RCC 7860 (cell line): ENCODE data around the gene SEMA5B.

ENCODE experiments used
- DNase-seq: peaks from one replicate; pipeline ENCODE4 v3.0.0-alpha.2; 2015; ENCODE audit warnings: low spot score
- FAIRE-seq: peaks from 2 replicates; lab custom pipeline; 2012; peaks lifted over from hg19 to GRCh38; lab: Jason Lieb, UNC

SEMA5B gene

DNA sequence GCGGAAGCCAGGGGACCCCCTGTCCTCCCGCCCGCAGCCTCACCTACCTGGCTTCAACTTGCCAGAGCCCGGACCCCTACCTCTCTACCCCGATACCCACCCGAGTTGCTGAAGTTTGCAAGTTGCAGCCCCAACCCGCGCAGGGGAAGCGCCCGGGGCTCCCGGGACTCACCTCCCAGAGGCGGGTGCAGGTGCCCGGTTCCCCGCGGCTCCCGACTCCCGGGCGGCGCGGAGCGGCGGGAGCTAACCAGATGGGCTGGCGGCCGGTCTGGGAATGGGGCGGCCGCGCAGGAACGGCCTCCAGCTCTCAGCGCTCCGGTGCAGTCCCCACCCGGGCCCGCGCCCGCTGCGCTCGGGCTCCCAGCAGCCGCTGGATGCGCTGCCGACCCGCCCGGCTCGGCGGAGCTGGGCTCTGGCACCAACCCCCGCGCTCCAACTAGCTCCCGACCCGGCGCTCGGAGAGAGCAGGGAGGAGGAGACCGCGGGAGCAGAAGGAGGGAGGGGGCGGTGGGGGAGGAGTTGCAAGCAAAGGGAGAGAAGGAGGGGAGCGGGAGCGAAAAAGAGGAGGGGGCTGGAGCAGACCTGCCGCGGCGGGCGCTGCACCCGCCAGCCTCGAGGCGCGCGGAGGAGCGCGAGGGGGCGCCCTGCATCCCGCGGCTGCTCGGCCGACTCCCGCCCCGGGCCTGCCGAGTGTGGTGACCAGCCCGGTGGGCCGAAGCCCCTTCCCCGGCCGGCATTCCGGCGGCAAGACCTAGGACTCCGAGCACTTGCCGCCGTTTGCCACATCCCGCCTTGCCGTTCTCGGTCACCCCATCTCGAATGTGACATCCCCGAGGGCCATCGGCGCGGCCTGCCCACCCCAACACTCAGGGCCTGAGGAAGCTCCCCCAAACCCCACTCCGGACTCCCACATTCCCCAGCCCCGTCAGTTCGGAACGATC is at the start of gene SEMA5B:
Gene SEMA5B, minus strand, starts transcription at position 472 of the 941 bp plus-strand sequence. CDS start 66,500 bp downstream, outside the sequence.
- DNase-seq (no peak), FAIRE-seq (no peak)

- FAIRE-seq (no peak), DNase-seq (no peak)
Observed at GRCh38 chr3:123076496-123077418, 49.2 kb upstream of the SEMA5B start.

DNA sequence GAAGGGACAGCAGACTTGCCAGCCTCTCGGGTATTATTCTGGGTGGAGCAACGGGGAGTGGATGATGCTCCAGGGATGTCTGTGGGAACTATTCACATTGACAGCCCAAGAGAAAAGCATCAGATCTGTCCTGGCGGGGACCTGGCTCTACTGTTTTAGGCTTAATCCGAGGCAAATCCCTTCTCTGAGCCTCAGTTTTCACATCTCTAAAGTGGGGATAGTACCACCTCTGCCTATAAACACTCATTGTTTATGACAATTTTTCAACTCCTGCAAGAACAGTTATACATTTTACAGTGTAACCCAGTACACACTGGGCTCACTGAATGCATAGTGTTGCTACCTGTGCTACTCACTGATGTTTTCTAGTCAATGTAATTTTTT is 48.5 kb upstream of the SEMA5B start:
- FAIRE-seq = no peak
- no peak for DNase-seq

DNA sequence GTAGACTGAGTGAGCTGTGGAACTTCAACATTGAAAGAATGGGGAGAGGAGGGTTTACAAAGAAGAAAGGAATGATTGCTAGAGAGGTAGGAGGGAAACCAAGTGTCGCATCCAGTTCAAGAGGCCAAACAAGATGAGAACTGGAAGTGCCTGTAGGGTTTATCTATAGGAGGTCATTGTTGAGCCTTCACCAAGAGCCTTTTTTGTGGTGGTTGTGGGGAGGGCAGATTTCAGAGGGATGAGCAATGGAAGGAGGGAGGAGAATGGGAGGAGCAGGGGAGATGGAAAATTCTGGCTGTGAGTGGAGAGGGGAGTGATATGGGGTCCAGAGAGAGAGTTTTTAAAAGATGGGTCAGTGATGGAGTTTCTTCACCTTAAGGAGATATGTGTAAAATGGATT is 47.8 kb upstream of the SEMA5B start:
- no peak for FAIRE-seq
- DNase-seq = no peak

DNA sequence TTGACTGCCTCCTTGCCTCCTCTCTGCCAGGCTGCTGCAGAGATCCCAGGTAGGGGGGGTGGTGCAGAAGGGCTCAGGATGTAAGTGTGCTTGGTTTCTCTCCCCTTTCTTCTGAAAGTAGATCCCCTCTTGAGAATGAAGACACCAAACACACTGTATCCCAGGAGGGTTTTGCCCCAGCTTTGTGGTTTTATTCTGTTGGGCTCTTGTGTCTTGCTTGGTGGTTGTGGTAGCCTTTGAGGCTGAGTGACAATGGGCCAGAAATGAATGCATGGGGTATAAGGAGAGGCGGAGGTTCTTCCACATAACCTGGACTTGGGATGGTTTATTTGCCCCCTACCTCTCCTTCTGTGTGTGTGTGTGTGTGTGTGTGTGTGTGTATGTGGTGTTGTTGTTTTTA is 45.0 kb upstream of the SEMA5B start:
- DNase-seq = no peak
- no peak for FAIRE-seq

DNA sequence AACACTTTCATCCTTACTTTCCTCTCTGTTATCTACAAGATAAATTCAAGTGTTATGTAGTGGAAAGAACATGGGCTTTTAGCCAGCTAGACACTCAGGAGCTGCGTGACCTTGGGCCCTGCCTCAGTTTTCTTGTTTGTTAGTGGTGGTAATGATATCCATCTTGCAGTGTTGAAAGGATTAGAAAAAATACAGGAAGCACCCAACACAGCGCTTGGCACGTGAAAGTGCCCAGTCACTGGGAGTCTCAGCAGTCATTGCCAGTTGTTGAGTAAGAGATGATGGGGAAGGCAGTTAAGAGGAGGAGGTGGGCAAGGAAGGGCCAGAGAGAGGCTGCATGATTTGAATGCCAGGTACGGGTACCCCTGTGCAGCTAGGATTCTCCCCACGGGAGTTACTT is 44.6 kb upstream of the SEMA5B start:
- FAIRE-seq (no peak), DNase-seq (no peak)

DNA sequence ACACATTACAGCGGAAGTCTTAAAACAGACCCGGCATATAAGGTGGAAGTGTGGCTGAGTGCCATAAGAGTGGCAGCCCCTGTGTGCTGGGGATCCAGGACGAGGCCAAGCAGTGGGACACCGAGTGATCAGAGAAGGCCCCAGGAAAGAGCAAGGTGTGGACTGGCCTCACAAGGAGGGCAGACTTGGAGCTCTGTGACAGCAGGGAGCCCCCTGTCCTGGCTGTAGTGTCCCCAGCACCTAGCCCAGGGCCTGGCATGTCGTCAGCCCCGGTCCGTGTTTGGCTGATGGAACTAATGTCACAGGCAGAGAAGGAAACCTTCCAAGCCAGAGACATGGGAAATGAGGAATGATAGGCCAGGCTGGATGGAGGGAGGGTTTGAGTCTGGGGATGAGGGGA is 44.0 kb upstream of the SEMA5B start:
- no peak for FAIRE-seq
- DNase-seq = no peak

- FAIRE-seq (no peak), DNase-seq (no peak)
Observed at GRCh38 chr3:123071146-123071545, 43.6 kb upstream of the SEMA5B start.

DNA sequence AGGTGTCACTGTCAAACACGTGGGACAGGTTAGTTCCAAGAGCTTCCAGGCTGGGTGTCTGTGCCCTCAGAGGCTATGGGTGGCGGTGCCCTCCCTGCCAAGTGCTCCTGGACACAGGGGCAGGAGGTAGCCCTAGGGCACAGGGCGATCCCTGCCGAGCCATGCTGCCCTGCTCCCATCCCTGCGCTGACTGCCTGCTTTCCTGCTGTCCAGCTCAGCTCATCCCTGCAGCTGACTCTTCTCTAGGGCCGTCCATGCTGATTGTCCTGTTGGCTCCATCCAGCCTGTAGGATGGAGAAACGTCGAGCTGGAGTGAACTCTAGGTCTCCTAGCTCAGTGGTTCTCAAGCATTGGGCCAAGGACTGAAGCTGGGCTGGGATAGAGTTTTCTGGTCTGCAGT is 42.9 kb upstream of the SEMA5B start:
- DNase-seq (no peak), FAIRE-seq (no peak)

DNA sequence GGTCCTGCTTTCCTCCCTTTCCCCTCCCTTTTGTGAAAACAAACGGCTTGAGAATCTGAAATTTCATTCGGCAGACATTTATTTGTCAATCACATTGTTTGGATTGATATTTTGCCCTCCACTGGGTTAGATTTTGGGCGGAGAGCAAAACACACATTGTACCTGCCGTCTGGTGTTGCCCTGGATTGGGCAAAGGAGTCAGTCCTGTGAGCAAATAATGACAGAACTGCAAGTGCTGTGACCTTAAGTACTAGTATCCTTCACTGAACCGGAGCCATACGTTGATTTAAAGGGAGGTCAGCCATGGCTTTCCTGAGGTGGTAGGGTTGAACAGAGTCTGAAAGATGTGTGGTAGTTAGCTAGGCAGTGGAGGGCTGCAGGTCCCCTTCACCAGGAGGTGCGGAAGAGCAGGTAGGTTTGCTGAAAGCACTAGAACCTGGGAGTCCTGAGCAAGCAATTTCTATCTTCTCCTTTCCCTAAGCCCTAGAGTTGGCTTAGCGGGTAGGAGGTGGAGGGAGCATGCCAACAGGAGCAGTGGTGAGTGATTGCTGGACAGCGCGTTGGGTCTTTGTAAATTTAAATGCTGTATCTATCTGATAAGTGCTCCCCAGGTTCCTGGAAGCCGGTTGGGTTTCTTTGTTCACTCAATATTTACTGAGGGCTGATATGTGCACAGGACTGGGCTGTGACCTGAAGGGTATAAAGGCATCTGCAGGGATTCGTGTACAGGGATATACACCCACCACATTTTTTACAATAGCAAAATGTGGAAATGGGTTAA is 41.2 kb upstream of the SEMA5B start:
- FAIRE-seq = no peak
- no peak for DNase-seq

DNA sequence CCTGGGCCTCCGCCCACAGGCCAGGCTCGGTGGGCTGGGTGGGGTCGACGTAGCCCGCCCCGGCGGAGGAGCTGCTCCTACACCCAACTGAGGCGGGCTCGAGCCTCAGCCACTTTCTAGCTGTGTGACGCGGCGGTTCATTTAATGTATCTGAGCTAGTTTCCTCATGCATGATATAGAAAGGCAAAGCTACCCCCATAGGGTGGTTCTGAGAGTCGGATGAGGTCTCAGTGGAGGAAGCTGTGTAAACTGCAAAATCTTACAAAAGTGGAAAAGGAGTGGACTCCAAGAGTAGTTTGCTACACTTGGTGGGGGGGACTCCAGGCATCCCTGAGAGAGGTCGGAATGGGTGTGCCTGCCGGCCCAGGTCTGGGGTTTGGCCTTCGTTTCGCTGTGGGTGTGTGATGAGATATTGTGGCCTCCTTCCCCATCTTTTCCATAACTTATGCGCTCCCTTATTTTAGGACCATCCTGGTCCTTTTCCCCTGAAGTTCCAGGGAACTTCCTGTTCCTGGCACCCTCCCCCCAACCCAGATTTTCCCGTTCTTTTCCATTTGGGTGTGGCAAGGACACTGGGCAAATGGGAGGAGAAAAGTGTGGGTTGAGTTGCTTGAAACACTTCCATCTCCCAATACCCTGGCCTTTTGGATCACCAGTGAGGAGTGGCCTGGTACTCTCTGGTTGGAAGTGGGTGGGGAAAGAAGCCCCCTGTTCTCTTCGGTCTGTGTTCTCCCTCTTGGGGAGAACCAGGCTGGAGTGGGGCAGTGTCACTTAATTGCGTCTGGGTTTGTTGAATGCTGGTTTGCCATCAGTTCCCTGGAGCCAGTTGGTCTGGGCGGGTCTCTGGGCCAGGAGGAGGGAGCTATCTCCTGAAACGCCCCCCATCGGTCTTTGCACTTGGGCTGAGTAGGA is 40.4 kb upstream of the SEMA5B start:
- FAIRE-seq (no peak), DNase-seq (no peak)

GRCh38 chr3:123066896-123067688 is 39.5 kb upstream of the SEMA5B start, which contains the start of gene PDIA5:
TSS of gene PDIA5 (plus strand) at chr3:123067025. CDS start at chr3:123067165, 140 bp downstream.
- no peak for FAIRE-seq

GRCh38 chr3:123066599-123066895 is 39.0 kb upstream of the SEMA5B start:
- no peak for FAIRE-seq

More at GRCh38 chr3:123066896-123067688, 39.5 kb upstream of the SEMA5B start, which contains the start of gene PDIA5:
- DNase-seq = peak; percentile 83

GRCh38 chr3:123064914-123065313 is 37.4 kb upstream of the SEMA5B start:
- FAIRE-seq = no peak
- DNase-seq = peak; percentile 56

More at GRCh38 chr3:123066599-123066895, 39.0 kb upstream of the SEMA5B start:
- no peak for DNase-seq

DNA sequence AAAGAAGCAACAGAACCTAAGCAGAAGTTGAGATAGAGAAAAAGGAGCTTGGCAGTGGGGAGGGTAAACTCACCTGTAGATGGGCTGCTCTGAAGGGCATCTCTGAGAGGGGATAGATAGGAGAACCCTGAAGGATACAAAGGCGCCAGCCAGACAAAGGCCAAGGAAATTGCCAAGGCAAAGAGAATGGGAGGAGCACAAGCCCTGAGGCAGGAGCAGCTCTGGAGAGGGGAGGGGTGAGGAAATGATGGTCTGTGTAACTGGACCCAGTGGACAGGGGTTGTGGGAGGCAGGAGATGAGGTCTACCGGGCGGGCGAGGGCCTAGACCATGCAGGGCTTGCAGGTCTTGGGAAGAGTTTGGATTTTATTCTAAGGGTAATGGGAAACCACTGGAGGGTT is 36.9 kb upstream of the SEMA5B start:
- FAIRE-seq (no peak), DNase-seq (no peak)

DNA sequence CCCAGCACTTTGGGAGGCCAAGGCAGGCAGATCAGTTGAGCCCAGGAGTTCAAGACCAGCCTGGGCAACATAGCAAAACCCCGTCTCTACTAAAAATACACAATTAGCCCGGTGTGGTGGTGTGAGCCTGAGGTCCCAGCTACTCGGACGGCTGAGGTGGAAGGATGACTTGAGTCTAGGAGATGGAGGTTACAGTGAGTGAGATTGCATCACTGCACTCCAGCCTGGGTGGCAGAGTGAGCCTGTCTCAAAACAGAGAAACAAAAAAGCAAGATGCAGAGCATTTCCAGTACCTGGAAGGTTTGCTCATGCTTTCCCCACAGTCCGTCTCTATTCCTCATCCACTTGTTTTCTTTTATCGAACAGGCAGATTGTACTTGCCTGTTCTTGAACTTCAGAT is 35.5 kb upstream of the SEMA5B start:
- FAIRE-seq (no peak), DNase-seq (no peak)

- DNase-seq (no peak), FAIRE-seq (no peak)
Observed at GRCh38 chr3:123061856-123062255, 34.3 kb upstream of the SEMA5B start.

DNA sequence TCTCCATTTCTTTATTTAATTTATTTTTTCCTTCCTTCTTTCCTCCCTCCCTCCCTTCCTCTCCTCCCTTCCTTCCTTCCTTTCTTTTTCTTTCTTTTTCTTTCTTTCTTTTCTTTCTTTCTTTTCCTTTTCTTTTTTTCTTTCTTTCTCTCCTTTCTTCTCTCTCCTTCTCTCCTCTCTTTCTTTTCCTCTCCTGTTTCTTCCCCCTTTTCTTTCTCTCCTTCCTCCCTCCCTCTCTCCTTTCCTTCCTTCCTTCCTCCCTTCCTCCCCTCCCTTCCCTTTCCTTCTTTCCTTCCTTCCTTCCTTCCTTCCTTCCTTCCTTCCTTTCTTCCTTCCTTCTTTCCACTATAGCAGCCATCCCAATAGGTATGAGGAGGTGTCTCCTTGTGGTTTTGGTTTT is 32.5 kb upstream of the SEMA5B start:
- DNase-seq = no peak
- no peak for FAIRE-seq

GRCh38 chr3:123058505-123058904 is 30.9 kb upstream of the SEMA5B start:
- DNase-seq (no peak), FAIRE-seq (no peak)
